ENCODE measurements around the gene KRT86. TPM values are rescaled to one million over a fixed set of nuclear protein-coding genes. Genes with fewer than 3 reads are reported as not detected.

Gene KRT86
- total and polyA plus RNA-seq, 4 experiments from 2014 or later = not detected

DNA sequence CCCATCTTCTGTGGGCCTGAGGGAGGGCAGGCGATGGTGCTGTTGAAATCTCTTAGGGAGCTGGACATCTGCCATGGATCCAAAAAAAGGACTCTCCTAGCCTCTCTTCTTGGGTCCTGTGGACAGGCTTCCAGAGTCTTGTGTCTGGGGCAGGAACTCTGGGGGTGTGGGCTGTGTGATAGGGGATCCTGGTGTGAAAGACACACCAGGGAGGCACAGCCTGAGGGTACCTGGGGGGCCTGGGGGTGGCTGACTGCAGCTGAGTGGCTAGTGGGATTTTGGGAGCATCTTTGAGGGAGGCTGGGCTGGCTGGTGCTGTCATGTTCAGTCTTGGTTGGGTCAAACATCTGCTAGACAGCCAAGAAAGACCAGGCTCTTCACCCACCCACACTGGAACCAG, 48.6 kb downstream of the KRT86 start:
- Mint-ChIP-seq H3K27ac (no peak overlapping the region), H3K36me3 (no peaks in the 10 kb centered on the region), H3K27me3 (peaks cover 13 to 21% of the 10 kb centered on the region in 2 donors), H3K9me3 (no peaks in the 10 kb centered on the region), H3K4me3 (no peak overlapping the region), H3K4me1 (peaks cover 5 to 7% (median 6%) of the 10 kb centered on the region in 4 donors)
- POLR2A ChIA-PET (ENCODE audit: partially characterized antibody) = no interaction called here
- Histone ChIP-seq H3K27me3 (ENCODE audit: insufficient read depth, low read length) (peaks cover 7% of the 10 kb centered on the region), H3K36me3 (ENCODE audit: insufficient read depth, low read length) (no peaks in the 10 kb centered on the region), H3K27ac (ENCODE audit: low read depth, low read length) (no peak overlapping the region), H3K9me3 (ENCODE audit: control insufficient read depth in 1 of 2, low read length in 2 of 2) (no peaks in the 10 kb centered on the region), H3K4me1 (ENCODE audit: insufficient read depth, low read length) (peaks cover 3% of the 10 kb centered on the region), H3K4me3 (ENCODE audit: low read length in 2 of 2) (no peak overlapping the region)
- CTCF ChIA-PET (ENCODE audit: partially characterized antibody) = interaction anchor here (1.1 kb wide), 1 partner anchor 44 kb away, joined by 3 read pairs; no protein-coding TSS in a partner anchor
- intact Hi-C loops (cut with micrococcal nuclease) = no loop called here
- no peak for DNase-seq

DNA sequence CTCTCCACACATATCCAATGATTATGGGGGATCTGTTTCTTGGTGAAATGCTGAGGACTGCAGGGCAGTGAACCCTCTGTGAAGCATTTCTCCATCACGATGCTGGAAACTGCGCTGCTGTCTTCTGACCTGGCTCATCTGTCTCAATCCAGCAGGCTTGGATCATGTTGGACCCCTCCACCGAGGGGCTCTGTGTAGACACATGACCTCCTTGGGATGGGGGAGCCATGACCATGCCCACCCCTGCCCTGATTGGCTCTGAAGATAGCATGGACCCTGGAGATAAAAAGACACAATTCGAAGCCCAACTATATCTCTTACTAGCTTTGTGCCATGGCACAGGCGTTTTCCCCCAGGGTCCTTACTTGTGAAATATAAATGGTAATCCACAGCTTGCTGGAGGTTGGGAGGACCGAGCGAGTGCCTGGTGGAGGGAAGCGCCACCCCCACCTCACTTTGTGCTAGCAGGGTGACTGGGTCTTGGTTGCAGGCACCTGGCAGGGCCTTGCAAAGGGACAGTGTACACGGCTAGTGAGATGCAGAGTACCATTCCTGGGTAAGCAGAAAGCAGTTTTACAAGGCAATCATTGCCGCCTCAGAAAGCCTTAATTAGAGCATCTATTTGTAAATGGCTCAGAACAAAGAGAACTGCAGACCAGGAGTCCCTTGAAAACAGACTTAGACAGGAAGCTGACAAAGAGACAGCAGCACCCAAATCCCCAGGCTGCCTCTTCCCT, 49.1 kb downstream of the KRT86 start:
- Mint-ChIP-seq H3K9me3 (no peaks in the 10 kb centered on the region), H3K4me1 (peaks cover 5 to 7% (median 6%) of the 10 kb centered on the region in 4 donors), H3K4me3 (no peak overlapping the region), H3K27ac (no peak overlapping the region), H3K36me3 (no peaks in the 10 kb centered on the region), H3K27me3 (peaks cover 10 to 21% of the 10 kb centered on the region in 2 donors)
- H3K36me3 ChIP-seq (ENCODE audit: insufficient read depth, low read length) = no peaks in the 10 kb centered on the region
- CTCF ChIA-PET (ENCODE audit: partially characterized antibody) = interaction anchor here (1.1 to 7.9 kb wide), 2 partner anchors 45 to 165 kb away, joined by 3 to 101 read pairs; no protein-coding TSS in a partner anchor
- intact Hi-C loops (cut with micrococcal nuclease) = no loop called here
- peaks cover 7% of the 10 kb centered on the region for H3K27me3 ChIP-seq (ENCODE audit: insufficient read depth, low read length)
- H3K27ac ChIP-seq (ENCODE audit: low read depth, low read length) = no peak overlapping the region
- no peak overlapping the region for H3K4me3 ChIP-seq (ENCODE audit: low read length in 2 of 2)
- POLR2A ChIA-PET (ENCODE audit: partially characterized antibody) = no interaction called here
- H3K4me1 ChIP-seq (ENCODE audit: insufficient read depth, low read length) = peaks cover 3% of the 10 kb centered on the region
- no peak for DNase-seq
- H3K9me3 ChIP-seq (ENCODE audit: control insufficient read depth in 1 of 2, low read length in 2 of 2) = no peaks in the 10 kb centered on the region

GRCh38 chr12:52324153-52324444, 49.7 kb downstream of the KRT86 start:
- ChIA-PET CTCF (ENCODE audit: partially characterized antibody) (interaction anchor here (1.0 to 7.9 kb wide), 5 partner anchors 12 to 184 kb away, joined by 3 to 101 read pairs (median 6); no protein-coding TSS in a partner anchor), POLR2A (ENCODE audit: partially characterized antibody) (no interaction called here)
- no peaks in the 10 kb centered on the region for H3K36me3 Mint-ChIP-seq
- peaks cover 5 to 7% (median 6%) of the 10 kb centered on the region in 4 donors for H3K4me1 Mint-ChIP-seq
- H3K4me3 Mint-ChIP-seq = no peak overlapping the region
- Histone ChIP-seq H3K27me3 (ENCODE audit: insufficient read depth, low read length) (peaks cover 7% of the 10 kb centered on the region), H3K4me1 (ENCODE audit: insufficient read depth, low read length) (peaks cover 3% of the 10 kb centered on the region), H3K9me3 (ENCODE audit: control insufficient read depth in 1 of 2, low read length in 2 of 2) (no peaks in the 10 kb centered on the region), H3K36me3 (ENCODE audit: insufficient read depth, low read length) (no peaks in the 10 kb centered on the region), H3K4me3 (ENCODE audit: low read length in 2 of 2) (no peak overlapping the region), H3K27ac (ENCODE audit: low read depth, low read length) (no peak overlapping the region)
- intact Hi-C loops (cut with micrococcal nuclease) = no loop called here
- H3K27ac Mint-ChIP-seq = no peak overlapping the region
- peaks cover 9 to 21% of the 10 kb centered on the region in 2 donors for H3K27me3 Mint-ChIP-seq
- no peak for DNase-seq
- H3K9me3 Mint-ChIP-seq = no peaks in the 10 kb centered on the region

- peak overlapping the region in 1 of 8 donors; percentile 2 for H3K4me3 Mint-ChIP-seq
- H3K9me3 ChIP-seq (ENCODE audit: control insufficient read depth in 1 of 2, low read length in 2 of 2) = no peaks in the 10 kb centered on the region
- H3K36me3 ChIP-seq (ENCODE audit: insufficient read depth, low read length) = no peaks in the 10 kb centered on the region
- no peaks in the 10 kb centered on the region for H3K27me3 ChIP-seq (ENCODE audit: insufficient read depth, low read length)
- H3K4me1 Mint-ChIP-seq = peaks cover 5 to 7% (median 6%) of the 10 kb centered on the region in 4 donors
- intact Hi-C loops (cut with micrococcal nuclease) = loop anchor here (1.0 to 5.0 kb wide), 5 partner anchors 50 to 545 kb away; no protein-coding TSS in a partner anchor
- peak overlapping the region in 2 of 7 donors; percentile 36 to 75 for H3K27ac Mint-ChIP-seq
- no peaks in the 10 kb centered on the region for H3K9me3 Mint-ChIP-seq
- peaks cover 7 to 12% of the 10 kb centered on the region in 2 donors for H3K27me3 Mint-ChIP-seq
- ChIA-PET CTCF (ENCODE audit: partially characterized antibody) (interaction anchor here (0.7 to 7.9 kb wide), 35 partner anchors 8 to 558 kb away, joined by 3 to 101 read pairs (median 5); partner anchors contain the start of genes KRT84 and KRT85), POLR2A (ENCODE audit: partially characterized antibody) (interaction anchor here (0.7 to 1.2 kb wide), 4 partner anchors 32 to 178 kb away, joined by 3 to 5 read pairs (median 3); no protein-coding TSS in a partner anchor)
- peak; percentile 76 to 84 (median 80) for DNase-seq
- no peak overlapping the region for H3K4me3 ChIP-seq (ENCODE audit: low read length in 2 of 2)
- H3K27ac ChIP-seq (ENCODE audit: low read depth, low read length) = no peak overlapping the region
- H3K4me1 ChIP-seq (ENCODE audit: insufficient read depth, low read length) = peaks cover 3% of the 10 kb centered on the region
- no peaks in the 10 kb centered on the region for H3K36me3 Mint-ChIP-seq
Observed at GRCh38 chr12:52327052-52327829, 52.8 kb downstream of the KRT86 start.

- Mint-ChIP-seq H3K27me3 (peaks cover 5 to 8% of the 10 kb centered on the region in 2 donors), H3K36me3 (no peaks in the 10 kb centered on the region), H3K27ac (peak overlapping the region in 1 of 7 donors; percentile 43), H3K4me1 (peaks cover 5 to 7% (median 6%) of the 10 kb centered on the region in 4 donors), H3K9me3 (no peaks in the 10 kb centered on the region), H3K4me3 (no peak overlapping the region)
- H3K4me1 ChIP-seq (ENCODE audit: insufficient read depth, low read length) = peaks cover 3% of the 10 kb centered on the region
- H3K36me3 ChIP-seq (ENCODE audit: insufficient read depth, low read length) = no peaks in the 10 kb centered on the region
- no peaks in the 10 kb centered on the region for H3K9me3 ChIP-seq (ENCODE audit: control insufficient read depth in 1 of 2, low read length in 2 of 2)
- H3K27me3 ChIP-seq (ENCODE audit: insufficient read depth, low read length) = no peaks in the 10 kb centered on the region
- ChIA-PET POLR2A (ENCODE audit: partially characterized antibody) (interaction anchor here (0.7 to 1.2 kb wide), 4 partner anchors 31 to 173 kb away, joined by 3 to 5 read pairs (median 3); no protein-coding TSS in a partner anchor), CTCF (ENCODE audit: partially characterized antibody) (interaction anchor here (0.7 to 7.9 kb wide), 40 partner anchors 8 to 653 kb away, joined by 3 to 101 read pairs (median 4); partner anchors contain the start of genes KRT84 and KRT85)
- no peak for DNase-seq
- no peak overlapping the region for H3K27ac ChIP-seq (ENCODE audit: low read depth, low read length)
- no peak overlapping the region for H3K4me3 ChIP-seq (ENCODE audit: low read length in 2 of 2)
- intact Hi-C loops (cut with micrococcal nuclease) = loop anchor here (1.0 to 5.0 kb wide), 5 partner anchors 51 to 544 kb away; no protein-coding TSS in a partner anchor
Observed at GRCh38 chr12:52327830-52328500, 53.5 kb downstream of the KRT86 start.

GRCh38 chr12:52331039-52331438, 56.6 kb downstream of the KRT86 start:
- Histone ChIP-seq H3K36me3 (ENCODE audit: insufficient read depth, low read length) (no peaks in the 10 kb centered on the region), H3K27ac (ENCODE audit: low read depth, low read length) (no peak overlapping the region), H3K9me3 (ENCODE audit: control insufficient read depth in 1 of 2, low read length in 2 of 2) (no peaks in the 10 kb centered on the region), H3K4me1 (ENCODE audit: insufficient read depth, low read length) (peaks cover 3% of the 10 kb centered on the region), H3K4me3 (ENCODE audit: low read length in 2 of 2) (no peak overlapping the region), H3K27me3 (ENCODE audit: insufficient read depth, low read length) (no peaks in the 10 kb centered on the region)
- Mint-ChIP-seq H3K4me3 (no peak overlapping the region), H3K36me3 (no peaks in the 10 kb centered on the region), H3K9me3 (peaks cover 0 to 4% (median 0%) of the 10 kb centered on the region in 8 donors), H3K4me1 (peaks cover 5 to 7% (median 6%) of the 10 kb centered on the region in 4 donors), H3K27me3 (peaks cover 4 to 7% of the 10 kb centered on the region in 2 donors), H3K27ac (no peak overlapping the region)
- CTCF ChIA-PET (ENCODE audit: partially characterized antibody) = interaction anchor here (0.7 to 7.9 kb wide), 3 partner anchors 10 to 558 kb away, joined by 4 to 101 read pairs (median 4); partner anchors contain the start of gene KRT83
- intact Hi-C loops (cut with micrococcal nuclease) = no loop called here
- POLR2A ChIA-PET (ENCODE audit: partially characterized antibody) = no interaction called here
- no peak for DNase-seq
